Activated CD4-positive, alpha-beta memory T cell treated with anti-CD3 and anti-CD28 coated beads for 36 hours (primary cell): Measurements from ENCODE around the gene CTSH. TPM values are rescaled to one million over a fixed set of nuclear protein-coding genes. Genes with fewer than 3 reads are reported as not detected.
A peak's percentile ranks its signal among the peaks of the same experiment; 100 is the strongest.

Experiments
- CTCF ChIA-PET: fragments of 350-600 bp; sonication (Branson Sonifier 250); formaldehyde crosslinking; loops from one replicate; lab custom pipeline; 2021; ENCODE audit warnings: antibody characterized with exemption, inconsistent platforms; lab: Charles Lee
- POLR2A ChIA-PET: fragments of 350-600 bp; sonication (Branson Sonifier 250); formaldehyde crosslinking; loops from one replicate; lab custom pipeline; 2021; ENCODE audit warnings: antibody characterized with exemption; lab: Charles Lee
- DNase-seq: peaks from one replicate; pipeline ENCODE4 v3.0.0-alpha.2; 2020
- H3K27ac Mint-ChIP-seq: one replicate; pipeline ENCODE4 v1.8.0; 2021; ENCODE audit warnings: mixed read lengths
- H3K27me3 Mint-ChIP-seq: one replicate; pipeline ENCODE4 v1.8.0; 2021; ENCODE audit warnings: mixed read lengths
- H3K36me3 Mint-ChIP-seq: one replicate; pipeline ENCODE4 v1.8.0; 2021; ENCODE audit warnings: mixed read lengths
- H3K4me1 Mint-ChIP-seq: one replicate; pipeline ENCODE4 v1.8.0; 2021; ENCODE audit warnings: low read depth, mixed read lengths
- H3K4me3 Mint-ChIP-seq: one replicate; pipeline ENCODE4 v1.8.0; 2021; ENCODE audit warnings: mild to moderate bottlenecking, mixed read lengths
- H3K9me3 Mint-ChIP-seq: one replicate; pipeline ENCODE4 v1.8.0; 2021; ENCODE audit warnings: mixed read lengths
- intact Hi-C: fragments of 100-400 bp; cut with micrococcal nuclease; formaldehyde crosslinking; loops from one replicate; pipeline ENCODE4 v1.15.1; 2023
- total RNA-seq, 2 experiments: library from RNA; stranded (reverse); gene quantifications; one replicate each; pipeline ENCODE4 v1.2.3, GENCODE V29; 2021

Gene CTSH
- total RNA-seq, 2 experiments from 2014 or later, result 127 to 132 TPM

DNA sequence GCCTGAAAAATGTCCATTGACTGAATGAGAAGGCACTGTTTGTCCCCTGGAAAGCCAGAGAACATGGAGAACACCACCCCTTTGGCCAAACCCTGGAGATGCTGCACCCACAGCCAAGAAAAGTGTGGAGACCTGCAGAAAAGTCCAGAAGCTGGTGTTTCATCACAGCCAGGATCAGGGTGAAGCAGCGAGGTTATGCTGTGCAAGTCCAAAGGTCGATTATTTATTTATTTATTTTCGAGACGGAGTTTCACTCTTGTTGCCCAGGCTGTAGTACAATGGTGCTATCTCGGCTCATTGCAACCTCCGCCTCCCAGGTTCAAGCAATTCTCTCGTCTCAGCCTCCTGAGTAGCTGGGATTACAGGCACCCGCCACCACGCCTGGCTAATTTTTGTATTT lies 5.5 kb upstream of the CTSH start:
- no peaks in the 10 kb centered on the region for H3K27me3 Mint-ChIP-seq
- POLR2A ChIA-PET, result no interaction called here
- intact Hi-C loops, result no loop called here
- H3K4me1 Mint-ChIP-seq, result peaks cover 9% of the 10 kb centered on the region
- no peak overlapping the region for H3K4me3 Mint-ChIP-seq
- H3K27ac Mint-ChIP-seq, result no peak overlapping the region
- CTCF ChIA-PET, result no interaction called here
- H3K9me3 Mint-ChIP-seq, result no peaks in the 10 kb centered on the region
- DNase-seq, result no peak
- no peaks in the 10 kb centered on the region for H3K36me3 Mint-ChIP-seq

DNA sequence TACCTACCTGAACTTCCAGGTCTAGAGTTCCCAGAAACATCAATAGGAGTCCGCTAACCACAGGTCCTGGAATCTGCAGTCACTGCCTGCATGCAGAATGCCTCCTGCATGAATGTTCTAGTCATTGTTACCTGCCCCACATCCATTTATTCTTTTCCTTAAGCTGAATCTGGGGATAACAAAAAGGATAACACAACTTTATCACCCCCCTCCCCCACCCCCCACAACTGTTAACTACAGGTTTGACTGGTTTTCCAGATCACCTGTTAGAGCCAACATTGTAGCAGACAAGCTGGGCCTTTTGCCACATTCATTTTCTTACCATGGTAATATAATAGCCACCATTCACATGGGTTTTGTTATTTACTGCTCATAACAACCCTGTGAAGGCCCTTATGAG lies 4.6 kb upstream of the CTSH start:
- CTCF ChIA-PET, result interaction anchor here (0.6 kb wide), 1 partner anchor 21 kb away, joined by 4 read pairs; no protein-coding TSS in a partner anchor

GRCh38 chr15:78947506-78947905 lies 2.7 kb upstream of the CTSH start:
- CTCF ChIA-PET, result interaction anchor here (1.7 kb wide), 1 partner anchor 32 kb away, joined by 4 read pairs; no protein-coding TSS in a partner anchor
- intact Hi-C loops, result no loop called here

More for the DNA sequence above, 4.6 kb upstream of the CTSH start:
- Mint-ChIP-seq H3K4me3 (no peak overlapping the region), H3K27me3 (peaks cover 2% of the 10 kb centered on the region), H3K9me3 (no peaks in the 10 kb centered on the region), H3K36me3 (no peaks in the 10 kb centered on the region), H3K27ac (no peak overlapping the region), H3K4me1 (peaks cover 11% of the 10 kb centered on the region)
- DNase-seq, result no peak
- intact Hi-C loops, result no loop called here
- POLR2A ChIA-PET, result no interaction called here

DNA sequence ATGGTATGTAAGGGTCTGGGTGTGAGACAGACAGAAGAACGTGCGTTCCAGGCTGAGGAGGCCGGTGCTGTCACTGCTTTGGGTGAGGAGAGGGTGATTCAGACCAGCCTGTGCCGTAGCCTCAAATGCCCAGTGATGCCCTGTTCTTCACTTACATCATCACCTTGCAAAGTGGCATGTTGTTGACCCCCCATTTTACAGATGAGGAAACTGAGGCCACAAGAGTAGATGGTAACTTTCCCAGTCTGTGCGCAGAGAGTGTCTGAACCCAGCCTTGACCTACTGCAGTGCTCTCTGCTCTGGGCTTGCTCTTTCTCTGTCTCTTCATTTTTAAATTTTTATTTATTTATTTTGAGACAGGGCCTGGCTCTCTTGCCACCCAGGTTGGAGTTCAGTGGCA lies 1.6 kb upstream of the CTSH start:
- H3K9me3 Mint-ChIP-seq, result no peaks in the 10 kb centered on the region
- H3K36me3 Mint-ChIP-seq, result peaks cover 5% of the 10 kb centered on the region
- no peak overlapping the region for H3K27ac Mint-ChIP-seq
- ChIA-PET POLR2A (no interaction called here), CTCF (interaction anchor here (1.7 kb wide), 1 partner anchor 33 kb away, joined by 4 read pairs; no protein-coding TSS in a partner anchor)
- peaks cover 21% of the 10 kb centered on the region for H3K4me1 Mint-ChIP-seq
- peaks cover 2% of the 10 kb centered on the region for H3K27me3 Mint-ChIP-seq
- intact Hi-C loops, result no loop called here
- no peak overlapping the region for H3K4me3 Mint-ChIP-seq
- no peak for DNase-seq

More at GRCh38 chr15:78947506-78947905, 2.7 kb upstream of the CTSH start:
- Mint-ChIP-seq H3K36me3 (peaks cover 2% of the 10 kb centered on the region), H3K27me3 (peaks cover 2% of the 10 kb centered on the region), H3K4me3 (no peak overlapping the region), H3K27ac (no peak overlapping the region), H3K9me3 (no peaks in the 10 kb centered on the region), H3K4me1 (peaks cover 21% of the 10 kb centered on the region)
- POLR2A ChIA-PET, result no interaction called here
- DNase-seq, result no peak

DNA sequence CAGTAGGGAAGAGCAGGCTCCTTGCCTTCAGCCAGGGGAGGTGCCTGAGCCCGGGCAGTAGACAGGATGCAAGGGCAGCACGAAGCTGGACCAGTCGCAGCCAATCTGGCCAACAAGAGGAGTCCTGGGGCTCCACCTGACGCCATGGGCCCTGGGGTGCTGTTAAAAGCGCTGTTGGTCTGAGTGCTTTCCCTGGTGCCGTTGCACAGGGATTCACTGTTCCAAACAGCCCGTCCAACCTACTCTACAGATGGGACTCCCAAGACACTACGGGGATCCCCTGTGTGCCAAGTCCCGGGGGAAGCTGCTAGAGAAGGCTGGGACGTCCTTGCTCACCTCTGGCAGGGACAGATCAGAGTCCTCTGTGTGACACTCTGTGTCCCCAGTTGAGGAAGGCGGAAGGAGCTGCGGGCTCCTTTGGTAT lies 632 bp downstream of the CTSH start:
- H3K36me3 Mint-ChIP-seq, result peaks cover 7% of the 10 kb centered on the region
- intact Hi-C loops, result no loop called here
- H3K9me3 Mint-ChIP-seq, result no peaks in the 10 kb centered on the region
- peaks cover 30% of the 10 kb centered on the region for H3K4me1 Mint-ChIP-seq
- peak overlapping the region; percentile 83 for H3K4me3 Mint-ChIP-seq
- H3K27me3 Mint-ChIP-seq, result peaks cover 2% of the 10 kb centered on the region
- ChIA-PET POLR2A (no interaction called here), CTCF (interaction anchor here (1.0 to 1.6 kb wide), 3 partner anchors 35 to 62 kb away, joined by 3 to 6 read pairs (median 3); no protein-coding TSS in a partner anchor)
- H3K27ac Mint-ChIP-seq, result peak overlapping the region; percentile 58
- peak; percentile 29 for DNase-seq

GRCh38 chr15:78943692-78944091 lies 1.2 kb downstream of the CTSH start:
- peaks cover 36% of the 10 kb centered on the region for H3K4me1 Mint-ChIP-seq
- H3K9me3 Mint-ChIP-seq, result no peaks in the 10 kb centered on the region
- intact Hi-C loops, result no loop called here
- CTCF ChIA-PET, result interaction anchor here (1.0 to 1.6 kb wide), 3 partner anchors 35 to 62 kb away, joined by 3 to 6 read pairs (median 3); no protein-coding TSS in a partner anchor
- POLR2A ChIA-PET, result no interaction called here
- peak overlapping the region; percentile 58 for H3K27ac Mint-ChIP-seq
- H3K4me3 Mint-ChIP-seq, result peak overlapping the region; percentile 83
- H3K27me3 Mint-ChIP-seq, result peaks cover 2% of the 10 kb centered on the region
- DNase-seq, result no peak
- peaks cover 7% of the 10 kb centered on the region for H3K36me3 Mint-ChIP-seq

- no peak for DNase-seq
- POLR2A ChIA-PET, result no interaction called here
- no peaks in the 10 kb centered on the region for H3K9me3 Mint-ChIP-seq
- H3K27ac Mint-ChIP-seq, result peak overlapping the region; percentile 33
- H3K4me3 Mint-ChIP-seq, result peak overlapping the region; percentile 83
- peaks cover 45% of the 10 kb centered on the region for H3K4me1 Mint-ChIP-seq
- peaks cover 12% of the 10 kb centered on the region for H3K36me3 Mint-ChIP-seq
- intact Hi-C loops, result no loop called here
- CTCF ChIA-PET, result no interaction called here
- H3K27me3 Mint-ChIP-seq, result peaks cover 2% of the 10 kb centered on the region
These were observed 2.1 kb downstream of the CTSH start for GRCh38 chr15:78942741-78943140.

- Mint-ChIP-seq H3K4me3 (peak overlapping the region; percentile 55), H3K27me3 (no peaks in the 10 kb centered on the region), H3K9me3 (no peaks in the 10 kb centered on the region), H3K36me3 (peaks cover 21% of the 10 kb centered on the region), H3K27ac (peak overlapping the region; percentile 92), H3K4me1 (peaks cover 58% of the 10 kb centered on the region)
- intact Hi-C loops, result loop anchor here (2.0 to 10.0 kb wide), 4 partner anchors 38 to 66 kb away; partner anchors contain the start of gene MORF4L1
- DNase-seq, result peak; percentile 71
- CTCF ChIA-PET, result interaction anchor here (1.0 kb wide), 1 partner anchor 65 kb away, joined by 4 read pairs; no protein-coding TSS in a partner anchor
- POLR2A ChIA-PET, result no interaction called here
These were observed 6.0 kb downstream of the CTSH start for GRCh38 chr15:78938658-78939488.

- ChIA-PET CTCF (interaction anchor here (1.0 to 2.6 kb wide), 3 partner anchors 16 to 64 kb away, joined by 3 to 7 read pairs (median 4); partner anchors contain the start of gene MORF4L1), POLR2A (no interaction called here)
- H3K27me3 Mint-ChIP-seq, result no peaks in the 10 kb centered on the region
- no peaks in the 10 kb centered on the region for H3K9me3 Mint-ChIP-seq
- H3K36me3 Mint-ChIP-seq, result peaks cover 21% of the 10 kb centered on the region
- peak overlapping the region; percentile 85 for H3K27ac Mint-ChIP-seq
- DNase-seq, result peak; percentile 62
- intact Hi-C loops, result loop anchor here (5.0 to 10.0 kb wide), 2 partner anchors 40 to 68 kb away; no protein-coding TSS in a partner anchor
- peak overlapping the region; percentile 58 for H3K4me3 Mint-ChIP-seq
- H3K4me1 Mint-ChIP-seq, result peaks cover 49% of the 10 kb centered on the region
These were observed 7.6 kb downstream of the CTSH start for GRCh38 chr15:78937132-78937739.

DNA sequence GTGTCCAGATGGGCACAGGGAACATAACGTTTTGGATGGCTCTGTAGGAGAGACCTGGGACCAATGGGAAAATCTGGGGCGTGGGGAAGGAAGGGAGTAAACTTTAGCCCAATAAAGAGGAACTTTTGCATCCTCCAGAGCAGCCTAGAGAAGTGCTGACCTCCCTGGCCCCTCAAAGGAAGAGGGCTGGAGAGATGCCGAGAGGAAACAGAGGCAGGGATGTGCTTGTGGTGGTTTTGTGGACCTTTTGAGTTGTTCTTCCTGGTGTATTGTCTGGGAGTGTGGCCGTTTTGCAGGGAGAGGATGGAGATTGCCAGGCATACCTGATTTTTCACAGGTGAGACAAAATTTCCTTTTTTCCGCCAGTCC lies 10.2 kb downstream of the CTSH start:
- Mint-ChIP-seq H3K4me3 (no peak overlapping the region), H3K4me1 (peaks cover 36% of the 10 kb centered on the region), H3K27ac (no peak overlapping the region), H3K36me3 (peaks cover 20% of the 10 kb centered on the region), H3K9me3 (no peaks in the 10 kb centered on the region), H3K27me3 (no peaks in the 10 kb centered on the region)
- no peak for DNase-seq
- CTCF ChIA-PET, result interaction anchor here (1.6 kb wide), 1 partner anchor 24 kb away, joined by 5 read pairs; no protein-coding TSS in a partner anchor
- POLR2A ChIA-PET, result no interaction called here
- intact Hi-C loops, result loop anchor here (5.0 to 10.0 kb wide), 2 partner anchors 43 to 70 kb away; no protein-coding TSS in a partner anchor

DNA sequence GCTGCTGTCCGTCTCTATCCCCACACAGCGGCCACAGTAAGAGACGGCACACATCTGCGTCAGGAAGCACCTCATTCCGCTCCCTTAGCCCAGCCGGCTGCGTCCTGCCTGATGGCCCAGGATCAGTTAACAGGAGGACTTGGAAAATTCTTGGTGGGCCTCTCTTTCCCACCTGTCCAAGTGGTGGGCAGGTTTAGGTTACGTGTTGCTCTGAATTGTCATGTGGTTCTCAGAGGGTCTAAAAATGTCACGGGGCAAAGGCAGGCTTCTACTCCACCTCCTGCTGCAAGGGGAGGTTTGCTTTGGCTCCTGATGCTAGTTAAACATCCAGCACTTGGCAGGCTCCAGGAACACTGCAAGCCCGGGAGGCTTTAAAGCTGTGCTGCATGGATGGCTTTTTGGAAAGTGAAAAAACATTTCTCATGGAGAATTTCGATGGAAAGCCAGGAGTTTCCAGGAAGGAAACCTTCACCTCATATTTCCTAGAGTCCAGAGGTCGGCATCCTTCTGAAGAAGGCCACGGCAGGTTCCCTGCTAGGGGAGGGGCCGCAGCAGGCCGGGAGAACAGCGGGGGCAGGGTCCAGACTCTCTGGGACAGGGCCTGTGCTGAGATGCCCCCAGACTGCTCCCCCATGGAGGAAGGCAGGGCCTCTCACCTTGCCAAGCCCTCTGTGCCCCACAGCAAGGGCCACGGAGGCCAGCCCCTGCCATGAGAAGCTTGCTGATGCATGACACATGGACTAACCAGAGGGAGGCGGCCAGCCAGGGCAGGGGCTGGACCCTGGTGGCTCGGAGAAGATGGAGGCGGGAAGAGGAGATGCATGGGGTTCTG lies 10.8 kb downstream of the CTSH start:
- DNase-seq, result no peak
- H3K27me3 Mint-ChIP-seq, result no peaks in the 10 kb centered on the region
- H3K27ac Mint-ChIP-seq, result peak overlapping the region; percentile 44
- ChIA-PET CTCF (no interaction called here), POLR2A (no interaction called here)
- no peak overlapping the region for H3K4me3 Mint-ChIP-seq
- intact Hi-C loops, result loop anchor here (10.0 kb wide), 1 partner anchor 71 kb away; no protein-coding TSS in a partner anchor
- H3K9me3 Mint-ChIP-seq, result no peaks in the 10 kb centered on the region
- peaks cover 30% of the 10 kb centered on the region for H3K4me1 Mint-ChIP-seq
- H3K36me3 Mint-ChIP-seq, result peaks cover 20% of the 10 kb centered on the region
